ENCODE measurements around the gene SRL. TPM values are rescaled to one million over a fixed set of nuclear protein-coding genes. Genes with fewer than 3 reads are reported as not detected.

The SRL gene
- total and polyA plus RNA-seq, 2 of the 13 experiments (the other 11 are each of a cell fraction or from before 2014, with no cell fraction given): 0.05 TPM; not detected in 1

GRCh38 chr16:4200000-4200780, 41.7 kb downstream of the SRL start (continued):
- TF ChIP-seq ZMAT3 (CRISPR knock-in tag; conservative IDR thresholded peaks at IDR 0.05): 0 out of 2 replicates have a peak, but pooled peaks have one; percentile 42
- TF ChIP-seq EHMT2 (IDR thresholded peaks at IDR 0.05; ENCODE audit: borderline replicate concordance, low read depth, low read length): no peak
- 0 out of 2 replicates have a peak, but pooled peaks have one; percentile 21 for TF ChIP-seq HNF1B (CRISPR knock-in tag; IDR thresholded peaks at IDR 0.05)
- TF ChIP-seq ZNF598 (CRISPR knock-in tag; IDR thresholded peaks at IDR 0.05; ENCODE audit: borderline replicate concordance): peak; percentile 25; the same call in 1 of the 2 replicates
- TF ChIP-seq FOXP1 (IDR thresholded peaks at IDR 0.05): no peak
- TF ChIP-seq FOXP1 (CRISPR knock-in tag; IDR thresholded peaks at IDR 0.05): 0 out of 2 replicates have a peak, but pooled peaks have one; percentile 6
- no peak for TF ChIP-seq E2F5 (CRISPR knock-in tag; conservative IDR thresholded peaks at IDR 0.05)
- no peak for TF ChIP-seq ZFP37 (CRISPR knock-in tag; IDR thresholded peaks at IDR 0.05; ENCODE audit: borderline replicate concordance)
- no peak for TF ChIP-seq NFE2L1 (CRISPR knock-in tag; IDR thresholded peaks at IDR 0.05; ENCODE audit: borderline replicate concordance)
- TF ChIP-seq AFF4 (CRISPR knock-in tag; IDR thresholded peaks at IDR 0.05): no peak
- no peak for TF ChIP-seq PTBP1 (IDR thresholded peaks at IDR 0.05; ENCODE audit: low read depth, low read length, poor library complexity, severe bottlenecking)
- TF ChIP-seq ZNF251 (CRISPR knock-in tag; IDR thresholded peaks at IDR 0.05): no peak
- 0 out of 2 replicates have a peak, but pooled peaks have one; percentile 49 for TF ChIP-seq ZNF580 (CRISPR knock-in tag; IDR thresholded peaks at IDR 0.05; ENCODE audit: borderline replicate concordance, low read depth)
- TF ChIP-seq FOXC1 (CRISPR knock-in tag; IDR thresholded peaks at IDR 0.05; ENCODE audit: borderline replicate concordance): peak; percentile 37; the same call in 1 of the 2 replicates
- TF ChIP-seq IRF2 (CRISPR knock-in tag; IDR thresholded peaks at IDR 0.05): 0 out of 2 replicates have a peak, but pooled peaks have one; percentile 45
- peak; percentile 64; the same call in 1 of the 2 replicates for TF ChIP-seq KDM2A (CRISPR knock-in tag; IDR thresholded peaks at IDR 0.05; ENCODE audit: borderline replicate concordance, low read depth)
- peak; percentile 87 for TF ChIP-seq XRCC5 (optimal IDR thresholded peaks at IDR 0.05; ENCODE audit: low read length)
- TF ChIP-seq ARID5B (CRISPR knock-in tag; IDR thresholded peaks at IDR 0.05): 0 out of 2 replicates have a peak, but pooled peaks have one; percentile 13

Data from HepG2 (cell line).